Stimulated activated effector memory CD8-positive, alpha-beta T cell treated with anti-CD3 and anti-CD28 coated beads, Interleukin-12 subunit alpha, Interleukin-12 subunit beta, amount 100 ng/mL, for 72 hours (primary cell): Measurements from ENCODE around the gene ACSS1.
A peak's percentile ranks its signal among the peaks of the same experiment; 100 is the strongest.

ENCODE experiments used
- ATAC-seq: fragments of 150-1000 bp; cut with Tn5 transposase; 2 replicates; pipeline ENCODE4 v1.10.0; 2021
- DNase-seq, 2 donors: peaks; one replicate each; pipeline ENCODE4 v3.0.0; 2021 to 2022; ENCODE audit warnings: low spot score in 2 of 2
- H3K27ac Mint-ChIP-seq: one replicate; pipeline ENCODE4 v1.8.0; 2022; ENCODE audit warnings: mild to moderate bottlenecking, mixed read lengths
- H3K36me3 Mint-ChIP-seq: one replicate; pipeline ENCODE4 v1.8.0; 2022; ENCODE audit warnings: mild to moderate bottlenecking, mixed read lengths
- H3K4me1 Mint-ChIP-seq: one replicate; pipeline ENCODE4 v1.8.0; 2022; ENCODE audit warnings: mixed read lengths
- H3K4me3 Mint-ChIP-seq: one replicate; pipeline ENCODE4 v1.8.0; 2022; ENCODE audit warnings: mild to moderate bottlenecking, mixed read lengths
- H3K9me3 Mint-ChIP-seq: one replicate; pipeline ENCODE4 v1.8.0; 2022; ENCODE audit warnings: mixed read lengths

The ACSS1 gene

GRCh38 chr20:25036331-25036936 is 21.5 kb downstream of the ACSS1 start:
- ATAC-seq (no peak), DNase-seq (no peak)
- H3K36me3 Mint-ChIP-seq = peaks cover 7% of the 10 kb centered on the region
- no peaks in the 10 kb centered on the region for H3K9me3 Mint-ChIP-seq
- peak overlapping the region; percentile 29 for H3K4me3 Mint-ChIP-seq
- H3K4me1 Mint-ChIP-seq = peaks cover 55% of the 10 kb centered on the region
- peak overlapping the region; percentile 86 for H3K27ac Mint-ChIP-seq

DNA sequence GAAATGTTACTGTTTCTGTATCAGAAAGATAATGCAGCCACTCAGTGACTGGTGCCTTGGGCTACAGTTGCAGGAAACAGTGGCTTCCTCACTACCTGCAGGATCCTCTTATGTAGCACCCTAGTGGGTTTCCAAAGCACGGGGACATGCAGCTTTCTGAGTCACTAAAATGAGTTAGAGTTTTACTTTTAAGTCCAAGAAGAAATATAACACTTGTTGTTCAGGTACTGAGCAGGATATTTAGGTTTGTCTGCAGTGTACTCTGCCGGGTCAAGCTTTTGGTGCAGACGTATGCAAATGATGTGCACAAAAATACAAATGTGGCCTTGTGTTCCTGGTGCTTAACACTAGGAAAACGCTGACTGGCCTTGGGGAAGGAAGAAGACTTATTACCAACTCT is 22.0 kb downstream of the ACSS1 start:
- Mint-ChIP-seq H3K4me3 (peak overlapping the region; percentile 29), H3K4me1 (peaks cover 56% of the 10 kb centered on the region), H3K36me3 (peaks cover 7% of the 10 kb centered on the region), H3K27ac (peak overlapping the region; percentile 86), H3K9me3 (no peaks in the 10 kb centered on the region)
- DNase-seq = no peak
- peak; percentile 67 for ATAC-seq

DNA sequence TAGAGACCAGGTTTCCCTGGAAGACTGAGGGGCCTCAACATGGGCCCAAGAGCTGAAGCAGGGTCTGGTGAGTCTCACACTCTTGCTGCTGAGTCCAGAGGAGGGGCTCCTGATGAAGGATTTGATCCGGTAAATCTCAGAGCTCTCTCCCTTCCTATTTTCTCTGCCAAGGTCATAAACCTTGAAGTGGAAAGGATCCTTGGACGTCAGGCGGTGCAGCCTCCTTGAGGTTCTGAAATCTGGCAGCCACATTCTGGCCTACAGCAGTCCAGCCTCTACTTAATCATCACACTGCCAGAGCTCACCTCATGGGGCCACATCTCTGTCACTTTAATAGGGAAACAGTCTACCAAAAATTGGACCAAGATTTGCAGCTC is 24.0 kb downstream of the ACSS1 start:
- no peak overlapping the region for H3K27ac Mint-ChIP-seq
- H3K4me1 Mint-ChIP-seq = peaks cover 60% of the 10 kb centered on the region
- H3K4me3 Mint-ChIP-seq = no peak overlapping the region
- DNase-seq = no peak
- peaks cover 14% of the 10 kb centered on the region for H3K36me3 Mint-ChIP-seq
- no peak for ATAC-seq
- no peaks in the 10 kb centered on the region for H3K9me3 Mint-ChIP-seq

DNA sequence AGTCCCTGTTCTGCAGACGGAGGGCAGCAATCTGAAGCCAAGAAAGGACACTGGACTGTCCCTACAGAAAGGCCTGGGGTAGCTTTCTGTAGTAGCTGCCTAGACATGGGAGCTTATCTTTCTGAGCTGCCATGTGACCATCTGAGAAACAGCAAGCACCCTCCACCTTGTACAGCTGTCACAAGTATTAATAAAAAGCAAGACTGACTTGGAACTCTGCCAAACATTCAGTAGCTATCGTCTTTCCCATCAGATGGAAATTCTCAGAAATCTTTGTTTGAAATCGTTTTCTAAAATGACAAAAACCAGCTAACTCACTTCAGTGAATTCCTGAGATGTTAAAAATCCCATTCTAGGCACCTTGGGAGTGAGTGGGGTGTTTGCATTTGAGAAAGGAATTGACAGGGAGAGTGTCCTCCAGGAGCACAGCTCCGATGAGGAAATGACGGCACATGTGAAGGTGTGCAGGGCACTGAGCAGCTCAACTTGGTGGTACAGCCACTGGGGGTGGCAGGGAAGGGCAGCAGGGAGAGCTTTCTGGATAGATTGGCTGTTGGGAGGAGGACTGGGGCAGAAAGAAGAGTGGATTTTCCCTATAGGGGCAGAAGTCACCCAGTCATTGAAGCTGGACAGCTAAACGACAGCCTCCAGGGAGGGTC is 24.5 kb downstream of the ACSS1 start:
- Mint-ChIP-seq H3K36me3 (peaks cover 19% of the 10 kb centered on the region), H3K4me1 (peaks cover 55% of the 10 kb centered on the region), H3K4me3 (no peak overlapping the region), H3K27ac (no peak overlapping the region), H3K9me3 (no peaks in the 10 kb centered on the region)
- ATAC-seq (no peak), DNase-seq (no peak)

- peaks cover 48% of the 10 kb centered on the region for H3K4me1 Mint-ChIP-seq
- DNase-seq = no peak
- H3K36me3 Mint-ChIP-seq = peaks cover 23% of the 10 kb centered on the region
- no peak overlapping the region for H3K4me3 Mint-ChIP-seq
- no peak overlapping the region for H3K27ac Mint-ChIP-seq
- no peaks in the 10 kb centered on the region for H3K9me3 Mint-ChIP-seq
- no peak for ATAC-seq
Observed at GRCh38 chr20:25032478-25033264, 25.3 kb downstream of the ACSS1 start.

- DNase-seq (no peak), ATAC-seq (no peak)
- Mint-ChIP-seq H3K27ac (no peak overlapping the region), H3K9me3 (no peaks in the 10 kb centered on the region), H3K4me1 (peaks cover 48% of the 10 kb centered on the region), H3K4me3 (no peak overlapping the region), H3K36me3 (peaks cover 23% of the 10 kb centered on the region)
Observed at GRCh38 chr20:25032065-25032477, 25.9 kb downstream of the ACSS1 start.

DNA sequence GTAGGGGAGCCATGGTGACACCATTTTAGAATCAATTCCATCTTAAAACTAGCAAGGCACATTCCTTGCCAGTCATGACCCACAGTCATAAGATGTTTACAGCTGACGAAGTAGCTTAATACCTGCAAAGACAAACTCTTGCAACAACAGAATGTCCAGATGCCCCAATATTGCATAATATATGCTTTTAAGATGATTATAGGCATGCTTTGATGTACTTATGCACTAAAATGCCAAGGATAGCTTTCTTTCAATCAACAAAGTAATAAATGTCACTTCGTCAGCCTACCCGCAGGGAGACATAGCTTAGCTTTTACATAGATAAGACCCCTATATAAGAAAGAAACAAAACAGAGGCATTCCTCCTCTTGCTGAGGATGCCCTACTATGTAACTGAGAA is 26.7 kb downstream of the ACSS1 start:
- no peaks in the 10 kb centered on the region for H3K9me3 Mint-ChIP-seq
- H3K4me3 Mint-ChIP-seq = no peak overlapping the region
- ATAC-seq = no peak
- no peak overlapping the region for H3K27ac Mint-ChIP-seq
- H3K36me3 Mint-ChIP-seq = peaks cover 16% of the 10 kb centered on the region
- H3K4me1 Mint-ChIP-seq = peaks cover 43% of the 10 kb centered on the region
- DNase-seq = no peak

- H3K4me1 Mint-ChIP-seq = peaks cover 38% of the 10 kb centered on the region
- no peaks in the 10 kb centered on the region for H3K9me3 Mint-ChIP-seq
- ATAC-seq = no peak
- H3K4me3 Mint-ChIP-seq = no peak overlapping the region
- DNase-seq = no peak
- H3K27ac Mint-ChIP-seq = no peak overlapping the region
- peaks cover 16% of the 10 kb centered on the region for H3K36me3 Mint-ChIP-seq
Observed at GRCh38 chr20:25030649-25031207, 27.2 kb downstream of the ACSS1 start.

DNA sequence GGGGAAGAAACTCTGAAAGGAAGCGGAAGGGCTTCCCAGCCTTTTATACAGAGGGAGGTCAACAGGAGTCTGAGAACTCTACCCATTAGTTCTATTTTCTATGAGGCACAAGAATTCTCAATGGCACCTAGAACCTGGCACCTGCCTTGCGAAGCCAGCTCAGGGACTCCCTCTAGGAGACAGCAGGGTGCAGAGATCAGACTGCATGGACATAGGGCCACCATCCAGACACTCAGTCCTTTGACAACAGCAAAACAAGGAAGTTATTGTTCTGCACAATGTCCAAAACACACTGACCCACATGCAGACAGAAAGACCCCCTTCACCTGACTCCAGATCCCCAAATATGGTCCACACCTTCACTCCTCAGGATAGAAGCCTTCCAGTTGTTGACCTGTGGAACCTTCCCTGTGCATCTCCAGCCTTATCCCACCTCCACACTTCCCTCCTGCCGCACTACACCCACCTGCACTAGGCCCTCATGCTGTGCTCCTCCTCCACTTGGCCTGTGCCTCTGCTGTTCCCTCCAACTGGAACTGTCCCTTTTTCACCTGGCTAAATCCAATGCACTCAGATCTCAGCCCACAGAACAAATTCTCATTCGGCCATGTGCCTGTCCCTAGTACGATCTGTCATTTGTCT is 27.8 kb downstream of the ACSS1 start:
- Mint-ChIP-seq H3K4me1 (peaks cover 32% of the 10 kb centered on the region), H3K27ac (no peak overlapping the region), H3K36me3 (peaks cover 16% of the 10 kb centered on the region)

GRCh38 chr20:25025986-25026605 is 31.8 kb downstream of the ACSS1 start:
- Mint-ChIP-seq H3K27ac (peak overlapping the region; percentile 17), H3K36me3 (peaks cover 16% of the 10 kb centered on the region), H3K4me1 (peaks cover 39% of the 10 kb centered on the region), H3K9me3 (no peaks in the 10 kb centered on the region), H3K4me3 (no peak overlapping the region)
- no peak for DNase-seq
- ATAC-seq = no peak

More for the DNA sequence above, 27.8 kb downstream of the ACSS1 start:
- DNase-seq (no peak), ATAC-seq (no peak)
- no peaks in the 10 kb centered on the region for H3K9me3 Mint-ChIP-seq
- H3K4me3 Mint-ChIP-seq = no peak overlapping the region

- Mint-ChIP-seq H3K4me1 (peaks cover 32% of the 10 kb centered on the region), H3K9me3 (no peaks in the 10 kb centered on the region), H3K36me3 (peaks cover 16% of the 10 kb centered on the region), H3K4me3 (no peak overlapping the region), H3K27ac (peak overlapping the region; percentile 48)
- DNase-seq (no peak), ATAC-seq (no peak)
Observed at GRCh38 chr20:25025091-25025861, 32.7 kb downstream of the ACSS1 start.

- H3K36me3 Mint-ChIP-seq = peaks cover 12% of the 10 kb centered on the region
- no peak for ATAC-seq
- no peaks in the 10 kb centered on the region for H3K9me3 Mint-ChIP-seq
Observed at GRCh38 chr20:25024171-25024570, 33.8 kb downstream of the ACSS1 start.

GRCh38 chr20:25023356-25023755 is 34.6 kb downstream of the ACSS1 start:
- Mint-ChIP-seq H3K9me3 (no peaks in the 10 kb centered on the region), H3K4me1 (peaks cover 23% of the 10 kb centered on the region), H3K4me3 (no peak overlapping the region), H3K36me3 (peaks cover 4% of the 10 kb centered on the region), H3K27ac (peak overlapping the region; percentile 68)
- DNase-seq (no peak), ATAC-seq (no peak)

More at GRCh38 chr20:25024171-25024570, 33.8 kb downstream of the ACSS1 start:
- Mint-ChIP-seq H3K27ac (peak overlapping the region; percentile 68), H3K4me3 (no peak overlapping the region), H3K4me1 (peaks cover 23% of the 10 kb centered on the region)
- DNase-seq = no peak

- peak overlapping the region; percentile 40 for H3K27ac Mint-ChIP-seq
- no peak overlapping the region for H3K4me3 Mint-ChIP-seq
- DNase-seq (no peak), ATAC-seq (no peak)
- H3K4me1 Mint-ChIP-seq = peaks cover 23% of the 10 kb centered on the region
- H3K9me3 Mint-ChIP-seq = no peaks in the 10 kb centered on the region
- no peaks in the 10 kb centered on the region for H3K36me3 Mint-ChIP-seq
Observed at GRCh38 chr20:25022680-25023079, 35.3 kb downstream of the ACSS1 start.
